HG03095 (cell line): ENCODE data around the gene JKAMP.

Experiments used
- ATAC-seq: cut with Tn5 transposase; IDR thresholded peaks from one replicate; pipeline ENCODE4 v1.9.1; 2021; ENCODE audit warnings: moderate library complexity; ENCODE audit not compliant: unreplicated experiment

Gene JKAMP

GRCh38 chr14:59480166-59480565, 4.2 kb upstream of the JKAMP start:
- no peak for ATAC-seq

GRCh38 chr14:59481407-59481806, 2.9 kb upstream of the JKAMP start:
- no peak for ATAC-seq

- ATAC-seq = no peak
Observed at GRCh38 chr14:59481871-59482540, 2.3 kb upstream of the JKAMP start.

- ATAC-seq = no peak
Observed at GRCh38 chr14:59482541-59483331, 1.6 kb upstream of the JKAMP start.

GRCh38 chr14:59483363-59483762, 954 bp upstream of the JKAMP start:
- no peak for ATAC-seq

- ATAC-seq = peak; percentile 36
Observed at GRCh38 chr14:59484639-59485175, 390 bp downstream of the JKAMP start.

GRCh38 chr14:59490756-59491155, 6.4 kb downstream of the JKAMP start:
- no peak for ATAC-seq

GRCh38 chr14:59492384-59492783, 8.1 kb downstream of the JKAMP start:
- ATAC-seq = no peak

- no peak for ATAC-seq
Observed at GRCh38 chr14:59500732-59501131, 16.4 kb downstream of the JKAMP start.

- ATAC-seq = no peak
Observed at GRCh38 chr14:59503256-59503655, 18.9 kb downstream of the JKAMP start.

GRCh38 chr14:59507063-59507751, 22.9 kb downstream of the JKAMP start:
- ATAC-seq = peak; percentile 82

GRCh38 chr14:59507752-59508103, 23.4 kb downstream of the JKAMP start:
- no peak for ATAC-seq

- ATAC-seq = no peak
Observed at GRCh38 chr14:59509101-59509500, 24.8 kb downstream of the JKAMP start.

GRCh38 chr14:59510001-59510400, 25.7 kb downstream of the JKAMP start:
- no peak for ATAC-seq

- no peak for ATAC-seq
Observed at GRCh38 chr14:59510966-59511365, 26.6 kb downstream of the JKAMP start.

GRCh38 chr14:59511916-59512575, 27.7 kb downstream of the JKAMP start:
- no peak for ATAC-seq

- no peak for ATAC-seq
Observed at GRCh38 chr14:59520224-59520623, 35.9 kb downstream of the JKAMP start.

GRCh38 chr14:59529189-59529588, 44.9 kb downstream of the JKAMP start:
- no peak for ATAC-seq

GRCh38 chr14:59530349-59530748, 46.0 kb downstream of the JKAMP start:
- ATAC-seq = no peak

GRCh38 chr14:59532419-59532818, 48.1 kb downstream of the JKAMP start:
- ATAC-seq = no peak

GRCh38 chr14:59534361-59534987, 50.2 kb downstream of the JKAMP start:
- ATAC-seq = no peak
